DLD1 (cell line): ENCODE results near the gene IGLL1.
"Not testable (repeated sequence)": the region's sequence is repeated elsewhere in the genome, so short reads cannot be mapped to it uniquely, and the experiment has no call there.

ENCODE experiments used
- in situ Hi-C: cut with HindIII; loops from 2 replicates; pipeline ENCODE4 v1.10.0; 2017; ENCODE audit warnings: low sequenced_read_pairs

The IGLL1 gene

GRCh38 chr22:23591846-23592245 is 11.8 kb upstream of the IGLL1 start:
- in situ Hi-C loops, result no loop called here

DNA sequence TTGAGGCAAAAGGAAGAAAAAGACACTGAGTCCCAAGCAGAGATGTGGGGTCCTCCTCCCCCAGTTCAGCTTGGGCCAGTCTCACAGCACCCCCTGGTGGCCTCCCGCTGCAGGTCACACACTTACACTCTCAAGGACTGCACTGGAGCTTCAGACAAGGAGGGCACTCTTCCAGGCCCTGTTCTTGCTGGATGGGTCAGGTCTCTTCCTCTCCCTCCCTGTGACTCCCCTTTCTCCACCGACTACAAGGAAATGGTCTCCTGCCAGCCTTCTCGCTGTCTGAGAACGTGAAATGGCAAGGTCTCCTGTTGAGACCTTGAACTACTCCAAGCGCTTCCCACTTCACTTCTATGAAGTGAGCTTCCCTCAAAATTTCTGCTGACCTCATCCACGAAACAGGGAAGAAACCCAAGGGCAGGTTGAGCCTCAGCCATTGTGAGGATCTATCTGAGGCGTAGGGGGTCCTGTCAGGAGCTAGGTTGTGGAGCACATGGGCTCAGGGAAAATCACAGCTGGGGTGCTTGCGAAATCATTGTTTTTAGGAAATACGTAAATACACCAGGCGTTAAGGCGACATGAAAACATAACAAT is 11.2 kb upstream of the IGLL1 start:
- in situ Hi-C loops, result no loop called here

- in situ Hi-C loops, result no loop called here
These were observed 3.7 kb upstream of the IGLL1 start for GRCh38 chr22:23583836-23584235.

DNA sequence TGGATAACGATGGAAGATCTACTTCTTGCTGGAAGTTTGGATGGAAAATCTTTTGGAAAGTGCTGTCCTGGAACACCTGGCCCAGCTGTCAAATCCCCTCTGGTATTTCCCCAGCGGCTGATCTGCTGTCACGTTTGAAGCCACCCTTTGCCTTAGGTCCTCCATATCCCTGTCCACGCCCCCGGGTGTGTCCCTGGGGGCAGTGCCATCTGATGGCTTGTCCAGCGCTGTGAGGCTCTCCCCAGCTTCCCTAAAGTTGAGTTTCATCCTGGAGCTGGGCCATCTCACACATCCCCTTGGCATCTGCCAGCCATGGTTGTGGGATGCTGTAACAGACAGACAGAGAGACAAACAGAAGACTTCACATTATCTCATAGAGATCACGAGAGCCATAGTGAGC is 3.1 kb upstream of the IGLL1 start:
- in situ Hi-C loops, result no loop called here

DNA sequence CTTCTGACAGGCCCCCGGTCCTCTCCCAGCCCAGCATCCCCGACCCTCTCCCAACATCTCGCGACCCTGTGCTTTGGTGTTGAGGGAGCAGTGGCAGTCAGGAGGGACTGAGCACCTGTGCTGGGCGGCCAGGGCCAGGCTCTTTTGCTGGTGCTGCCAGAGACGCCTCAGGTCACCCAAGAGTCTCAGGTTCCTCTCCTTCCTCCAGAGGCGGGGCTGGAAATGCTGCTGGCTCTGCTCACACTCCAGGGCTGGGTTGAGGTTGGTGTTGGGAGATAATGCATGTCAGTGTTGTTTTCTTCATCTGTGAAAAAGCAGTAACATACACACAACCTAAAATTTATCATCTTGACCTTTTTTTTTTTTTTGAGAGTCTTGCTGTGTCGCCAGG is 1.2 kb upstream of the IGLL1 start:
- in situ Hi-C loops, result no loop called here

DNA sequence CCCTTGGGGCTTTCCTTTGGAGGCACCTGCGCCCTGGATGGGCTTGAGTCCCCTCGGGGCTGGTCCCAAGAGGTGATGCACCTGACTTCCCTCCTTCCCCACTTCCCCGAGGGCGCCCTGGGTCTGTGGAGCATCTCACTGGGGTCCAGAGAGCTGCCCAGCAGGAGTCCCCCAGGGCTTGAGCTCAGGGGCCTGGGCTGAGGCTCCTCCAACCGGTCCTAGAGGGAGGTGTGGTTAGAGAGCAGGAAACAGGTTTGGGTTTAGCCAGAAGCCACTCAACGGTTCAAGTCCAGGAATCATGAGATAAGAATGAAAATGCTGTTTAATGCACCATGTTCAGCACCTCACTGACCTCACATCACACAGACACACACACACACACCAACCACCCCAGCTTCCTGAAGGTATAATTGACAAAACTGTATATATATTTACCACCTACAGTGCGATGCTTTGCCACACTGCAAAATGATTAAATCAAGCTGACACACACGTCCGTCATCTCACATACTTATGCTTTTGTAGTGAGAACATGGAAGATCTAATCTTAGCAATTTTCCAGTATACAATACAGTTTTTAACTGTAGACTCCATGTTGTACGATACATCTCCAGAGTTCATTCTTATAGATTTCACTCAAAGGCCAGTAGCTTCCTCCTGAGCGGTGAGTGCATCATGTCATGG is 628 bp upstream of the IGLL1 start:
- in situ Hi-C loops, result no loop called here

DNA sequence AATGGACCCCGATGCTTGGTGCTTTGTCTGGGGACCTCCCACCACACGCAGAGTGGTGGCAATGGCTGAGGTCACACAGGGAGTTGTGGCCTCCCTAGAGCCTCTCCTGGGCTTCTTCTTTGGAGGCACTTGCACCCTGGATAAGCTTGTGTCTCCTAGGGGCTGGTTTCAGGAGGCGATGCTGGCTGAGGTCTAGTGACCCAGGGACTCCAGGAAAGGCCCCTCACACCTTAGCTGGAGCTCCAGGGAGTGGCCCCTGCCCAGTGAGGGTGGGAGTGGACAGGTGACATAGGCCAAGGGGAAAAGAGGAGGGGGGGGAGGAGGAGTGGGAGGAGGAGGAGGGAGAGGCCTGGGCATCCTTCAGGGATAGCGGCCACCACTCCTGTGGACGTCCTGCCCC is 810 bp downstream of the IGLL1 start:
- in situ Hi-C loops, result no loop called here

DNA sequence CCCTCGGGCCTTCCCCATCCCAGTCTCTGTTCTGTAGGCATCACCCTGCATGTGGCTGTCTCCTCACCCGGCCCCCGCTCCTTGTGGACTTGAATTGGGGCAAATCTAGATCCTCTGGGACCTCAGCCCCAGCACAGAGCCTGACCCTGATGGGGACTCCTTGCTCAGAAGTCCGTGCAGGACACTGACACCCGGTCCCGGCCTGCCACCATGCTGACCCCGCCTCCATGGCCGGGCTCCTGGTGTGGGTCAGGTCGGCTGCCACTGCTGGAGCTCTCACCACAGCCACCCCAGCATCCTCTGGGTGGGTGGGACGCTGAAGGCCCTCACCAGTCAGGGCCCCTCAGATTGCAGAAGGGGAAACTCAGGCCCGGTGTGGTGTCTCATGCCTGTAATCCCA is 1.8 kb downstream of the IGLL1 start:
- in situ Hi-C loops, result no loop called here

GRCh38 chr22:23576681-23577080 is 3.4 kb downstream of the IGLL1 start:
- in situ Hi-C loops, result no loop called here

DNA sequence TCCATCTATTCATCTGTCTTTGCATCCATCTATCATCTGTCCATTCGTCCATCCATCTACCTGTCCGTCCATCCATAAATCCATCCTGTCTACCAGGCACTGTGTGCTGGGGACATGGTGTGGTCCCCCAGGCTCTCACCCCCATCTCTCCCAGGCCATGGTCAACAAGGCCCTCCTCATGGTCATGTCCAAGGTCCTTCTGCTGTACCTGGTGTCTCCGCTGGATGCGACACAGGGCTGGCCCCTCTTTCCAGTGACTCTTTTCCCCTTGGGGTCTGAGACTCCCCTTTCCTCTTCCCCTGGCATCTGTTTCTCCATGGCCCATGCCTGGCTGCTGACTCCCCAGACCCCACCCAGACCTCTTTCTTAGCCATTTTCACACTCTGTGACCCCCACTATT is 4.5 kb downstream of the IGLL1 start:
- in situ Hi-C loops, result no loop called here

DNA sequence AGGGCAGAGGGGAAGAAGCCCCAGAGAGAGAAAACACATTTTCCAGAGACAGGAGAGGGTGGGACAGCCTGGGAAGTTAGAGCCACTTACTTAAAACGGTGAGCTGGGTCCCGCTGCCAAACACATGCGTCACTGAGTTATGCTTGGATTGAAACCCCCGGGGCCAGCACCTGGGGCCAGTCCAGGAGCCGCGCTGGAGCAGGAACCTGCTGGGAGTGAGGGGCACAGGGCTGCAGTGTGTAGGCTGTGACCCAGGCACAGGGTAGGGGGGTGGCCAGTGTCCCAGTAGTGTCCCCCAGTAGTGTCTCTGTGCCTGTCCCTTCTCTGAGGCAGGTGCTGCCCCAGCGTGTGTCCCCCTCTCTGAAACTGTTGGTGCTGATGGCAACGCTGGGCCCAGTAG is 5.2 kb downstream of the IGLL1 start:
- in situ Hi-C loops, result no loop called here

DNA sequence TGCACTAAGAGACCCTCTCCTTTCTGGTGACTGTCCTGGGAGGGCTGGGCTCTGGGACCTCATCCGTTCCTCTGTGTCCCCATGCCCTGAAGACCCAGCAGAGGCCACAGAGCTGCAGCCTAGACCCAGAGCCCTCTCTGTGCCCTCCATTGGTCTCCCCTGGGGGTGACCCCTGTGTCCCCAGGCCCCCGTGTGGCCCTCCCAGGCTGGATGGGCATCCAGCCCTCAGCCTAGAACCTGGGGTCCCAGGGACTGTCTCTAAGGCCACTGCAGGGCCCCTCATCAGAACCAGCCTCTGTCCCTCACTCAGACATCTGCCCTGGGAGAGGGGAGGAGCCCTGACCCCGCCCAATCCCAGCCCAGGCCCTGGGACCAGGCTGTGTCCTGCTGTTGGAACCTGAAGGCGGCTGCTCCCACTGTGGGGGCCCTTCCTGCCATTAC is 5.7 kb downstream of the IGLL1 start:
- in situ Hi-C loops, result no loop called here

- in situ Hi-C loops, result not testable (repeated sequence)
These were observed 6.3 kb downstream of the IGLL1 start for GRCh38 chr22:23573701-23574235.

DNA sequence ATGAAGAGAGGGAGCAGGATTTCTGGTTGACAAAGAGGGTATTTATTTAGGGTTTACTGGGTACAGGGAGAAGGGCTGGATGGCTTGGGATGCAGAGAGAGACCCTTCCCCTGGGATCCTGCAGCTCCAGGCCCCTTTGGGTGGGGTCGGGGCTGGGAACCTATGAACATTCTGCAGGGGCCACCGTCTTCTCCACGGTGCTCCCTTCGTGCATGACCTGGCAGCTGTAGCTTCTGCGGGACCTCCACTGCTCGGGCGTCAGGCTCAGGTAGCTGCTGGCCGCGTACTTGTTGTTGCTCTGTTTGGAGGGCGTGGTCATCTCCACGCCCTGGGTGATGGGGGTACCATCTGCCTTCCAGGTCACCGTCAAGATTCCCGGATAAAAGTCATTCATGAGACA is 7.0 kb downstream of the IGLL1 start:
- in situ Hi-C loops, result not testable (repeated sequence)

GRCh38 chr22:23571486-23571885 is 8.6 kb downstream of the IGLL1 start:
- in situ Hi-C loops, result no loop called here

DNA sequence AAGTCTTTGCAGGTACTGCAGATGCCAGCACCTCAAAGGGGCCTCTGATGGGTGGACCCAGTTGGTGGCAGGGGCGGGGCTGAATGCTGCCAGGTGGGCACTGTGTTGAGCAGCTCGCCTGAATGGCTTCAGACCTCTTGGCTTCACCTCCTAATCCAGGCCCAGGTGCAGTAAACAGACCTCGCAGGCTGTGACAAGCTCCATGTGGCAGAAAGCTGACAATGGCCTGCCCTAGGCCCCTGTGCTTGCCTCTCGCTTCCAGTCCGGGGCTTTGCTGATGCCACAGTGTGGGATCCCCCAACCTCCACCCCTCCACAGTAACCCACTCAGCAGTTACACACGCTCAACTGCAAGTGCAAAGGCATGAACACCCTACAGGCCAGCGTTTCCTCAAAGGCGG is 9.4 kb downstream of the IGLL1 start:
- in situ Hi-C loops, result no loop called here

- in situ Hi-C loops, result no loop called here
These were observed 10.4 kb downstream of the IGLL1 start for GRCh38 chr22:23569716-23570115.

DNA sequence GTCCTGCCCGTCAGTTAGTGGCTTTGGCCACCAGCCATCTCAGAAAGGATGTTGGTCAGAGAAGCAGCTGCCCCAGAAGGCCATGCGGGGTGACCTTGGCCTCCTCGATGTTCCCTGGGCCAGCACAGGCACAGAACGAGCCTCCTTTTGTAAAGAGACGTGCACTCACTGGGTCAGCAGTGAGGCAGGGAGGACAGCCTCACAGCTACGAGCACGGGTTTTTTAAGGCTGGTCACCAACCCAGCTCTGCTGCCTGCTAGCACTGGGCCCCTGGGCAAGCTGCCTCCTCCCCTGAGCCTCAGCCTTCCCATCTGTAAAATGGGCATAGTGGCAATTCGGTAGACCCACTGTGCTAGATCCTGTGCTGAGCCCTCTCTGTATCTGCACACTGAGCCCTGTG is 10.8 kb downstream of the IGLL1 start:
- in situ Hi-C loops, result no loop called here

- in situ Hi-C loops, result no loop called here
These were observed 13.2 kb downstream of the IGLL1 start for GRCh38 chr22:23566705-23567475.

DNA sequence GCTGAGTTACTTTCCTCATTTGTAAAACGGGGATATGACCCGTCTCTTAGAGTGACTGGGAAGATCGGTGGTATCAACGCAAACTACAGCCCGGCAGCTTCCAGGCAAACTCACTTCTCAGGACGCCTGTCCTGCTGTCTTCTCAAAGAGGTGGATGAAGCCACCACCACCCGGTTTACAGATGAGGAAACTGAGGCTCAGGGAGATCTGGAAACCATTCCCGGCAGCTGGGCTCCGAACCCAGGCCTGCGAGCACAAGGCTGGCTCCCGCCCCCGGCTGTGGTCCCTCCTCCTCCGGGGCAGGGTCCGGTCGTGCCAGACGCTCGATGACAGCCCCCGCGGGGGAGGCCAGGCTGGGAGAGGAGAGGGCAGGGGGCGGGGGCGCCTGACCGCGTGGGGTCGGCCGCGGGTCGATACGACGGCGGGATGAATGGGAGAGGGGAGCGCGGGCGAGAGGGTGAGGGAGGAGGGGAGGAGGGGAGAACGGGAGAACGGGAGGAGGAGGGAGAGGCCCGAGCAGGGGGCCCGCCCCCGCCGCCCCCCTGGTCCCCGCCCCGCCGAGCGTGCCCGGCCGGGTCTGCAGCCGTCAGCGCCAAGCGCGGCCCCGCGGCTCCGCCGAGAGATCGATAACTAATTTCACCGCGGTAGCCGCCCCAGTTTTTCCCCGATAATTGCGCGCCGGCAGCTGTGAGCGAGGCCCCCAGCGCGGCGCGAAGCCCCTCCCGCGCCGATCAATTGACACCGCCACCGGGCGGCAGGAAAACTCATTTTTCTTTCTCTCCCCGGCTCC is 14.0 kb downstream of the IGLL1 start:
- in situ Hi-C loops, result no loop called here

DNA sequence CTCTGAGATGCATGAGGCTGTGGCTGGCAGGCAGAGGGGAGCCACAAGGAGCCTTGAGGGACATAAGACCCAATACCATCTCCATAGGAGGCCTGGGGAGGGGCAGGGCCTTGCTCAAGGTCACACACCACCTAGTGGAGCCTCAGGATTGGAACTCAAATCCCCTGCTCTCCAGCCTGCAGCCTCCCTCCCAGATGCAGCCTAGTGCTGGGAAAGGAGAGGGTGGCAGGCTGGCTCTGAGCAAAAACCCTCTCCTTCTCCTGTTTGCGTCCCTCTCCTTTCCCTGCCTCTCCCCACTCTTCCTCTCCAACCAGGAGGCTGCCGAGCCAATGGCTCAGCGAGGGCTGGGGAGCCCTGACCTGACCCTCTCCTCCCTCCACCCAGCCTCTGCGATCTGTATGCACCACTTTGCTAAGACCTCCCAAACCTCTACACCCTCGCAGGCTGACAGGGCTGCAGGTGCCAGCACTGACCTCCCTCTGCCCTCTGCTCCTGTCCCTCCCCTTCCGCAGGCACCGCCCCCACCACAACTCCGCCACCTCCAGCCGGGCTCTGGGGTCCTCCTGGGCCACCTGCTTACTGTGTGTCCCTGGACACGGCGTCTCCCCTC is 14.7 kb downstream of the IGLL1 start:
- in situ Hi-C loops, result no loop called here
